SK-N-SH (cell line): ENCODE results near the gene CEP290. TPM values are rescaled to one million over a fixed set of nuclear protein-coding genes. Genes with fewer than 3 reads are reported as not detected.

Experiments used
- CTCF ChIA-PET: fragments of 300-600, 350-600 bp; formaldehyde crosslinking; extraction: SDS; loops from one replicate; lab custom pipeline; 2021; lab: Yijun Ruan, JAX
- POLR2A ChIA-PET: fragments of 350-600 bp; sonication (Branson Sonifier 250); formaldehyde crosslinking; extraction: SDS; loops from one replicate; lab custom pipeline; 2020; ENCODE audit warnings: antibody characterized with exemption, inconsistent platforms; lab: Yijun Ruan, JAX
- DNase-seq: peaks from one replicate; pipeline ENCODE4 v3.0.0; 2012
- H2AFZ ChIP-seq: fragments of 200-600 bp; sonication (generic); 2 replicates; pipeline ENCODE4 v1.8.1; 2016; ENCODE audit warnings: antibody characterized with exemption, mild to moderate bottlenecking, low read depth
- H3F3A ChIP-seq: fragments of 200-600 bp; sonication (generic); replicated peaks from 2 replicates; pipeline ENCODE3; 2016; ENCODE audit warnings: antibody characterized with exemption, mild to moderate bottlenecking; ENCODE audit not compliant: insufficient read depth
- H3K27ac ChIP-seq, 2 experiments: fragments of 200-500 bp in 1 of 2; fragments of 200-600 bp in 1 of 2; sonication (Bioruptor generic) in 1 of 2; sonication (generic), shearing (Covaris generic) in 1 of 2; 2 replicates each; pipeline versions ENCODE4 v1.5.1 to v1.6.1; 2014 to 2016; ENCODE audit warnings: low read depth in 2 of 2, inconsistent platforms in 1 of 2, low read length in 1 of 2, mild to moderate bottlenecking in 1 of 2, mixed read lengths in 1 of 2
- H3K27me3 ChIP-seq: fragments of 200-600 bp; sonication (generic), shearing (Covaris generic); 2 replicates; pipeline ENCODE4 v1.6.1; 2016; ENCODE audit warnings: mixed run types; ENCODE audit not compliant: insufficient read depth
- H3K36me3 ChIP-seq, 2 experiments: fragments of 200-500 bp in 1 of 2; fragments of 200-600 bp in 1 of 2; sonication (Bioruptor generic) in 1 of 2; sonication (generic) in 1 of 2; replicated peaks in 1 of 2; 2 replicates each; pipeline versions ENCODE3 to v1.5.1; 2014 to 2016; ENCODE audit warnings: low read length in 1 of 2, mild to moderate bottlenecking in 1 of 2; ENCODE audit not compliant: insufficient read depth in 2 of 2, control insufficient read depth in 1 of 2
- H3K4me1 ChIP-seq, 2 experiments: fragments of 200-500 bp in 1 of 2; fragments of 200-600 bp in 1 of 2; sonication (Bioruptor generic) in 1 of 2; sonication (generic), shearing (Covaris generic) in 1 of 2; 2 replicates each; pipeline versions ENCODE4 v1.5.1 to v1.6.1; 2014 to 2016; ENCODE audit warnings: low read depth in 1 of 2, low read length in 1 of 2, mixed run types in 1 of 2; ENCODE audit not compliant: insufficient read depth in 2 of 2, control insufficient read depth in 1 of 2
- H3K4me2 ChIP-seq: fragments of 200-600 bp; sonication (generic), shearing (Covaris generic); 2 replicates; pipeline ENCODE4 v1.6.1; 2017; ENCODE audit warnings: mixed run types
- H3K4me3 ChIP-seq, 2 experiments: fragments of 200-500 bp in 1 of 2; fragments of 200-600 bp in 1 of 2; sonication (Bioruptor generic) in 1 of 2; sonication (generic), shearing (Covaris generic) in 1 of 2; 2 replicates each; pipeline versions ENCODE4 v1.5.1 to v1.8.1; 2014 to 2016; ENCODE audit warnings: low read depth in 2 of 2, inconsistent platforms in 1 of 2, low read length in 1 of 2, mild to moderate bottlenecking in 1 of 2, mixed read lengths in 1 of 2, moderate library complexity in 1 of 2
- H3K79me2 ChIP-seq: fragments of 200-600 bp; sonication (generic); 2 replicates; pipeline ENCODE4 v1.8.1; 2017; ENCODE audit warnings: mild to moderate bottlenecking; ENCODE audit not compliant: insufficient read depth
- H3K9ac ChIP-seq: fragments of 200-600 bp; sonication (generic); 2 replicates; pipeline ENCODE4 v1.6.1; 2017; ENCODE audit warnings: mixed run types
- H3K9me2 ChIP-seq: fragments of 200-600 bp; sonication (generic); 2 replicates; pipeline ENCODE4 v1.6.1; 2017; ENCODE audit warnings: mixed run types
- H3K9me3 ChIP-seq: fragments of 200-600 bp; sonication (generic); 2 replicates; pipeline ENCODE4 v1.6.1; 2017; ENCODE audit warnings: mixed run types, mild to moderate bottlenecking, moderate library complexity
- H4K20me1 ChIP-seq: fragments of 200-600 bp; sonication (generic); 2 replicates; pipeline ENCODE4 v1.6.1; 2017; ENCODE audit warnings: mild to moderate bottlenecking, mixed run types; ENCODE audit not compliant: insufficient read depth
- FOXJ3 ChIP-seq: sonication (generic); formaldehyde crosslinking; IDR thresholded peaks from 2 replicates; pipeline ENCODE4 v1.5.1; 2020; ENCODE audit warnings: mild to moderate bottlenecking, missing genetic modification reagents
- GABPA ChIP-seq: IDR thresholded peaks from 2 replicates; pipeline ENCODE4 v1.4.0; 2012; ENCODE audit warnings: low read depth, mild to moderate bottlenecking
- MXI1 ChIP-seq: IDR thresholded peaks from 2 replicates; pipeline ENCODE4 v1.6.1; 2012; ENCODE audit warnings: mild to moderate bottlenecking, low read depth, low read length, improper control_type of control experiment
- NFIC ChIP-seq: IDR thresholded peaks from 2 replicates; pipeline ENCODE4 v1.4.0; 2012; ENCODE audit warnings: borderline replicate concordance
- NRF1 ChIP-seq: IDR thresholded peaks from 2 replicates; pipeline ENCODE4 v1.6.1; 2012; ENCODE audit warnings: low read depth, mild to moderate bottlenecking, low read length
- RFX5 ChIP-seq: IDR thresholded peaks from 2 replicates; pipeline ENCODE4 v1.6.1; 2012; ENCODE audit warnings: mild to moderate bottlenecking, improper control_type of control experiment, low read length
- SMC3 ChIP-seq: IDR thresholded peaks from 2 replicates; pipeline ENCODE4 v1.6.1; 2012; ENCODE audit warnings: low read depth, low read length, improper control_type of control experiment
- TAF1 ChIP-seq: IDR thresholded peaks from 2 replicates; pipeline ENCODE4 v1.6.1; 2012; ENCODE audit warnings: low read depth, mild to moderate bottlenecking, low read length, moderate library complexity, borderline replicate concordance
- TCF12 ChIP-seq: IDR thresholded peaks from 2 replicates; pipeline ENCODE4 v1.4.0; 2012
- TEAD4 ChIP-seq: IDR thresholded peaks from 2 replicates; pipeline ENCODE4 v1.4.0; 2012; ENCODE audit warnings: mild to moderate bottlenecking, borderline replicate concordance; ENCODE audit not compliant: insufficient read depth
- YY1 ChIP-seq: IDR thresholded peaks from 2 replicates; pipeline ENCODE4 v1.4.0; 2012; ENCODE audit warnings: low read depth, mild to moderate bottlenecking
- WGBS: methylation state at CpG from one replicate; pipeline ENCODE4 v1.1.6; 2017; ENCODE audit warnings: low lambda C conversion rate; 5-methylcytosine and 5-hydroxymethylcytosine counted together
- polyA plus RNA-seq, 3 experiments: library from polyadenylated mRNA; depleted of rRNA; stranded (reverse); fragments of >200 nt; gene quantifications; 2 replicates each; pipeline ENCODE4 v1.2.3, GENCODE V29; 2012
- TF ChIP-seq, protein P1 (sequence below): IDR thresholded peaks from 2 replicates; pipeline ENCODE4 v1.6.1; 2012; ENCODE audit warnings: mild to moderate bottlenecking, low read depth, low read length, moderate library complexity
- TF ChIP-seq, protein P2 (sequence below): fragments of 200-600 bp; sonication (generic); IDR thresholded peaks from 2 replicates; pipeline ENCODE4 v1.6.1; 2017; ENCODE audit warnings: antibody characterized with exemption, mild to moderate bottlenecking, moderate library complexity
- TF ChIP-seq, protein P3 (sequence below): IDR thresholded peaks from 2 replicates; pipeline ENCODE4 v1.4.0; 2012; ENCODE audit warnings: low read depth
- TF ChIP-seq, protein P4 (sequence below): fragments of 150-350 bp; IDR thresholded peaks from 2 replicates; pipeline ENCODE4 v1.6.1; 2016; ENCODE audit warnings: mild to moderate bottlenecking, low read depth, low read length

The CEP290 gene
- polyA plus RNA-seq, 1 of the 3 experiments (the other 2 are of a cell fraction) = 8.9 TPM

DNA sequence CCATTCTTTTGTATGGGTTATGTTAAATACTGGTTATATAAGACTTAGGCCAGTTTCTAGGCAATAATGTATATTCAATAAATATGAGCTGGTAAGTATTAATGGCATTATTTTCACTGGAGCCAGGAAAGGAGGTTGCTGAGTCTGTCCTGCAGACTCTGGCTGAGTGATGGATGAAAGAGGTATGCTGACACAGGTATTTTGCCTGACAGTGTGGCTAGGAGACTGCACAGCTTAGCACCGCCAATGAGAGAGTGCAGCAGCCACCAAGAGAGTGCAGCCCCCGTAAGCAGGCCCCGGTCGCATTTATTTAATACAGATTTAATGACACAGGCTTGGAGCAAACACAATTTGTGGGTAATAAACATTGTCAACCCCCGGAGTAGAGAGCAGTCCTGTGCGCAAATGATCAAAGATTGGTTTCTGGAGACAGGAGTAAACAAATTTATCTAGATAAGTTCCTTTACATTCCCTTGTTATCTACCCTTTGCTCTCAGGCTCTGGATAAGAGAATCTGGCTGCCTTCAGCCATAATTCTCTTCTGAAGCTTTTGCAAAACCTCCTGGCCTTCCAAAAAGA, 37.6 kb upstream of the CEP290 start:
- WGBS = 94% methylated on average over 6 of the region's 6 CpGs

More for the DNA sequence above, 37.6 kb upstream of the CEP290 start:
- Histone ChIP-seq H3K9me2 (no peaks in the 10 kb centered on the region), H3K4me1 (no peaks in the 10 kb centered on the region), H2AFZ (no peak overlapping the region), H3K27me3 (no peaks in the 10 kb centered on the region), H3K27ac (no peak overlapping the region), H3K9me3 (no peaks in the 10 kb centered on the region), H3K9ac (no peak overlapping the region)
- TF ChIP-seq NFIC = no peak
- no peak for TF ChIP-seq TAF1
- TF ChIP-seq, protein P1, sequence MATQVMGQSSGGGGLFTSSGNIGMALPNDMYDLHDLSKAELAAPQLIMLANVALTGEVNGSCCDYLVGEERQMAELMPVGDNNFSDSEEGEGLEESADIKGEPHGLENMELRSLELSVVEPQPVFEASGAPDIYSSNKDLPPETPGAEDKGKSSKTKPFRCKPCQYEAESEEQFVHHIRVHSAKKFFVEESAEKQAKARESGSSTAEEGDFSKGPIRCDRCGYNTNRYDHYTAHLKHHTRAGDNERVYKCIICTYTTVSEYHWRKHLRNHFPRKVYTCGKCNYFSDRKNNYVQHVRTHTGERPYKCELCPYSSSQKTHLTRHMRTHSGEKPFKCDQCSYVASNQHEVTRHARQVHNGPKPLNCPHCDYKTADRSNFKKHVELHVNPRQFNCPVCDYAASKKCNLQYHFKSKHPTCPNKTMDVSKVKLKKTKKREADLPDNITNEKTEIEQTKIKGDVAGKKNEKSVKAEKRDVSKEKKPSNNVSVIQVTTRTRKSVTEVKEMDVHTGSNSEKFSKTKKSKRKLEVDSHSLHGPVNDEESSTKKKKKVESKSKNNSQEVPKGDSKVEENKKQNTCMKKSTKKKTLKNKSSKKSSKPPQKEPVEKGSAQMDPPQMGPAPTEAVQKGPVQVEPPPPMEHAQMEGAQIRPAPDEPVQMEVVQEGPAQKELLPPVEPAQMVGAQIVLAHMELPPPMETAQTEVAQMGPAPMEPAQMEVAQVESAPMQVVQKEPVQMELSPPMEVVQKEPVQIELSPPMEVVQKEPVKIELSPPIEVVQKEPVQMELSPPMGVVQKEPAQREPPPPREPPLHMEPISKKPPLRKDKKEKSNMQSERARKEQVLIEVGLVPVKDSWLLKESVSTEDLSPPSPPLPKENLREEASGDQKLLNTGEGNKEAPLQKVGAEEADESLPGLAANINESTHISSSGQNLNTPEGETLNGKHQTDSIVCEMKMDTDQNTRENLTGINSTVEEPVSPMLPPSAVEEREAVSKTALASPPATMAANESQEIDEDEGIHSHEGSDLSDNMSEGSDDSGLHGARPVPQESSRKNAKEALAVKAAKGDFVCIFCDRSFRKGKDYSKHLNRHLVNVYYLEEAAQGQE = no peak
- TF ChIP-seq SMC3 = no peak
- TF ChIP-seq NRF1 = no peak
- TF ChIP-seq, protein P2, sequence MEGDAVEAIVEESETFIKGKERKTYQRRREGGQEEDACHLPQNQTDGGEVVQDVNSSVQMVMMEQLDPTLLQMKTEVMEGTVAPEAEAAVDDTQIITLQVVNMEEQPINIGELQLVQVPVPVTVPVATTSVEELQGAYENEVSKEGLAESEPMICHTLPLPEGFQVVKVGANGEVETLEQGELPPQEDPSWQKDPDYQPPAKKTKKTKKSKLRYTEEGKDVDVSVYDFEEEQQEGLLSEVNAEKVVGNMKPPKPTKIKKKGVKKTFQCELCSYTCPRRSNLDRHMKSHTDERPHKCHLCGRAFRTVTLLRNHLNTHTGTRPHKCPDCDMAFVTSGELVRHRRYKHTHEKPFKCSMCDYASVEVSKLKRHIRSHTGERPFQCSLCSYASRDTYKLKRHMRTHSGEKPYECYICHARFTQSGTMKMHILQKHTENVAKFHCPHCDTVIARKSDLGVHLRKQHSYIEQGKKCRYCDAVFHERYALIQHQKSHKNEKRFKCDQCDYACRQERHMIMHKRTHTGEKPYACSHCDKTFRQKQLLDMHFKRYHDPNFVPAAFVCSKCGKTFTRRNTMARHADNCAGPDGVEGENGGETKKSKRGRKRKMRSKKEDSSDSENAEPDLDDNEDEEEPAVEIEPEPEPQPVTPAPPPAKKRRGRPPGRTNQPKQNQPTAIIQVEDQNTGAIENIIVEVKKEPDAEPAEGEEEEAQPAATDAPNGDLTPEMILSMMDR = no peak
- TF ChIP-seq GABPA = no peak
- no peak for TF ChIP-seq RFX5
- TF ChIP-seq, protein P3, sequence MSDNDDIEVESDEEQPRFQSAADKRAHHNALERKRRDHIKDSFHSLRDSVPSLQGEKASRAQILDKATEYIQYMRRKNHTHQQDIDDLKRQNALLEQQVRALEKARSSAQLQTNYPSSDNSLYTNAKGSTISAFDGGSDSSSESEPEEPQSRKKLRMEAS = no peak
- TF ChIP-seq, protein P4, sequence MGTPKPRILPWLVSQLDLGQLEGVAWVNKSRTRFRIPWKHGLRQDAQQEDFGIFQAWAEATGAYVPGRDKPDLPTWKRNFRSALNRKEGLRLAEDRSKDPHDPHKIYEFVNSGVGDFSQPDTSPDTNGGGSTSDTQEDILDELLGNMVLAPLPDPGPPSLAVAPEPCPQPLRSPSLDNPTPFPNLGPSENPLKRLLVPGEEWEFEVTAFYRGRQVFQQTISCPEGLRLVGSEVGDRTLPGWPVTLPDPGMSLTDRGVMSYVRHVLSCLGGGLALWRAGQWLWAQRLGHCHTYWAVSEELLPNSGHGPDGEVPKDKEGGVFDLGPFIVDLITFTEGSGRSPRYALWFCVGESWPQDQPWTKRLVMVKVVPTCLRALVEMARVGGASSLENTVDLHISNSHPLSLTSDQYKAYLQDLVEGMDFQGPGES = no peak
- TF ChIP-seq YY1 = no peak
- no peak for TF ChIP-seq TCF12
- TF ChIP-seq MXI1 = no peak
- TF ChIP-seq FOXJ3 = no peak
- TF ChIP-seq TEAD4 = no peak
- TF ChIP-seq, all 33 proteins: peak for 0
- Histone ChIP-seq H4K20me1 (no peaks in the 10 kb centered on the region), H3K36me3 (peaks cover 38 to 57% of the 10 kb centered on the region in 2 experiments), H3K4me3 (no peak overlapping the region), H3K4me2 (no peak overlapping the region), H3F3A (no peaks in the 10 kb centered on the region), H3K79me2 (no peaks in the 10 kb centered on the region)
- DNase-seq = no peak
- ChIA-PET POLR2A (no interaction called here), CTCF (no interaction called here)
